ENCODE measurements around the gene FADD.

- no peak for TF ChIP-seq REST (IDR thresholded peaks at IDR 0.05; ENCODE audit: low read depth)
- no peak for TF ChIP-seq TAF1 (IDR thresholded peaks at IDR 0.05; ENCODE audit: low read depth)
- TF ChIP-seq RAD21 (IDR thresholded peaks at IDR 0.05; ENCODE audit: low read depth) = no peak
- no peak for TF ChIP-seq MAX (IDR thresholded peaks at IDR 0.05)
- no peak for TF ChIP-seq CREB1 (IDR thresholded peaks at IDR 0.05; ENCODE audit: low read depth)
- no peak for TF ChIP-seq USF1 (IDR thresholded peaks at IDR 0.05)
- TF ChIP-seq YY1 (IDR thresholded peaks at IDR 0.05; ENCODE audit: low read depth) = no peak
- no peak for TF ChIP-seq TCF12 (IDR thresholded peaks at IDR 0.05; ENCODE audit: low read depth)
- TF ChIP-seq ZBTB7A (IDR thresholded peaks at IDR 0.05; ENCODE audit: low read depth) = no peak
- no peak for TF ChIP-seq EP300 (IDR thresholded peaks at IDR 0.05; ENCODE audit: borderline replicate concordance)
- no peak for TF ChIP-seq TEAD4 (IDR thresholded peaks at IDR 0.05)
Measured at GRCh38 chr11:70203751-70204465, 812 bp downstream of the FADD start.

All from Ishikawa (cell line).